Measurements from ENCODE around the gene OR2L3. TPM values are rescaled to one million over a fixed set of nuclear protein-coding genes. Genes with fewer than 3 reads are reported as not detected.

Gene OR2L3
- total RNA-seq, 2 donors from 2014 or later, result not detected

GRCh38 chr1:248098529-248098928 lies 51.9 kb downstream of the OR2L3 start:
- Histone ChIP-seq H3K27ac (no peak overlapping the region), H3K27me3 (replicated peaks; ENCODE audit: insufficient read depth) (no peaks in the 10 kb centered on the region), H3K36me3 (no peaks in the 10 kb centered on the region), H3K9me3 (no peaks in the 10 kb centered on the region), H3K4me1 (ENCODE audit: control insufficient read depth in 1 of 2, low read depth in 2 of 2) (no peaks in the 10 kb centered on the region), H3K4me3 (no peak overlapping the region)
- ATAC-seq (ENCODE audit: insufficient number of reproducible peaks, low FRiP score, low read depth) (no peak), DNase-seq (ENCODE audit: low spot score) (no peak)
- TF ChIP-seq CTCF (IDR thresholded peaks at IDR 0.05), result no peak

GRCh38 chr1:248102847-248103246 lies 56.2 kb downstream of the OR2L3 start:
- Histone ChIP-seq H3K27me3 (replicated peaks; ENCODE audit: insufficient read depth) (no peaks in the 10 kb centered on the region), H3K4me3 (no peak overlapping the region), H3K36me3 (no peaks in the 10 kb centered on the region), H3K9me3 (peaks cover 4% of the 10 kb centered on the region), H3K27ac (no peak overlapping the region), H3K4me1 (ENCODE audit: control insufficient read depth in 1 of 2, low read depth in 2 of 2) (no peaks in the 10 kb centered on the region)
- no peak for TF ChIP-seq CTCF (IDR thresholded peaks at IDR 0.05)
- no peak for DNase-seq (ENCODE audit: low spot score)
- ATAC-seq (ENCODE audit: insufficient number of reproducible peaks, low FRiP score, low read depth), result no peak

GRCh38 chr1:248111157-248111556 lies 64.5 kb downstream of the OR2L3 start:
- no peak for ATAC-seq (ENCODE audit: insufficient number of reproducible peaks, low FRiP score, low read depth)

More at GRCh38 chr1:248111157-248111556, 64.5 kb downstream of the OR2L3 start:
- H3K36me3 ChIP-seq, result no peaks in the 10 kb centered on the region
- no peak overlapping the region for H3K4me3 ChIP-seq
- H3K9me3 ChIP-seq, result peaks cover 13% of the 10 kb centered on the region
- no peaks in the 10 kb centered on the region for H3K4me1 ChIP-seq (ENCODE audit: control insufficient read depth in 1 of 2, low read depth in 2 of 2)
- TF ChIP-seq CTCF (IDR thresholded peaks at IDR 0.05), result no peak
- DNase-seq (ENCODE audit: low spot score), result no peak
- H3K27ac ChIP-seq, result no peak overlapping the region
- H3K27me3 ChIP-seq (replicated peaks; ENCODE audit: insufficient read depth), result no peaks in the 10 kb centered on the region

Other genes starting within 250 kb of the OR2L3 start
- not detected for gene OR14A16, start 222.7 kb upstream of the OR2L3 start, total RNA-seq
- not detected for gene OR11L1, start 204.9 kb upstream of the OR2L3 start, total RNA-seq
- gene TRIM58, start 189.6 kb upstream of the OR2L3 start, total RNA-seq, result under 1 TPM; 0.14 to 0.99 TPM
- gene OR2W3, start 151.2 kb upstream of the OR2L3 start, total RNA-seq, result not detected
- not detected for gene OR2T8, start 126.6 kb upstream of the OR2L3 start, total RNA-seq
- not detected for gene OR2AJ1, start 121.9 kb upstream of the OR2L3 start, total RNA-seq
- gene OR2L8, start 98.0 kb upstream of the OR2L3 start, total RNA-seq, result not detected
- gene OR2AK2, start 81.6 kb upstream of the OR2L3 start, total RNA-seq, result not detected
- gene OR2L5, start 33.2 kb upstream of the OR2L3 start, total RNA-seq, result not detected
- gene OR2L2, start 16.8 kb upstream of the OR2L3 start, total RNA-seq, result not detected
- gene OR2L13, start 48.3 kb downstream of the OR2L3 start, total RNA-seq, result not detected
- not detected for gene OR2M5, start 98.3 kb downstream of the OR2L3 start, total RNA-seq
- not detected for gene OR2M2, start 128.0 kb downstream of the OR2L3 start, total RNA-seq
- not detected for gene OR2M3, start 150.4 kb downstream of the OR2L3 start, total RNA-seq
- gene OR2M4, start 184.6 kb downstream of the OR2L3 start, total RNA-seq, result not detected
- not detected for gene OR2T33, start 231.1 kb downstream of the OR2L3 start, total RNA-seq